Omental fat pad (tissue), 4 donors: ENCODE data around the gene MT1G. TPM values are rescaled to one million over a fixed set of nuclear protein-coding genes. Genes with fewer than 3 reads are reported as not detected.
"Not testable (repeated sequence)": the region's sequence is repeated elsewhere in the genome, so short reads cannot be mapped to it uniquely, and the experiment has no call there.

Source experiments
- ATAC-seq: fragments of 150-250 bp; one replicate; pipeline ENCODE4 v1.9.1; 2016; ENCODE audit warnings: mild to moderate bottlenecking, moderate library complexity; ENCODE audit not compliant: low FRiP score
- DNase-seq: peaks from one replicate; pipeline ENCODE4 v3.0.0-alpha.2; 2019; ENCODE audit warnings: low spot score
- total RNA-seq, 4 donors: library from RNA; depleted of rRNA; stranded (reverse); fragments of >200 nt; gene quantifications; one replicate each; pipeline ENCODE4 v1.1.0, GENCODE V29; 2016
- TF ChIP-seq, protein P1 (sequence below), 3 donors: fragments of 450-650 bp; IDR thresholded peaks; one replicate each; pipeline ENCODE4 v1.5.1; 2016 to 2017; ENCODE audit warnings: antibody characterized with exemption in 3 of 3, mild to moderate bottlenecking in 3 of 3, moderate library complexity in 2 of 3

Gene MT1G
- total RNA-seq, 4 donors from 2014 or later: 31.4 to 1,270 (median 197) TPM

GRCh38 chr16:56670620-56670934 lies 2.7 kb upstream of the MT1G start:
- ATAC-seq (no peak), DNase-seq (no peak)
- TF ChIP-seq, protein P1, sequence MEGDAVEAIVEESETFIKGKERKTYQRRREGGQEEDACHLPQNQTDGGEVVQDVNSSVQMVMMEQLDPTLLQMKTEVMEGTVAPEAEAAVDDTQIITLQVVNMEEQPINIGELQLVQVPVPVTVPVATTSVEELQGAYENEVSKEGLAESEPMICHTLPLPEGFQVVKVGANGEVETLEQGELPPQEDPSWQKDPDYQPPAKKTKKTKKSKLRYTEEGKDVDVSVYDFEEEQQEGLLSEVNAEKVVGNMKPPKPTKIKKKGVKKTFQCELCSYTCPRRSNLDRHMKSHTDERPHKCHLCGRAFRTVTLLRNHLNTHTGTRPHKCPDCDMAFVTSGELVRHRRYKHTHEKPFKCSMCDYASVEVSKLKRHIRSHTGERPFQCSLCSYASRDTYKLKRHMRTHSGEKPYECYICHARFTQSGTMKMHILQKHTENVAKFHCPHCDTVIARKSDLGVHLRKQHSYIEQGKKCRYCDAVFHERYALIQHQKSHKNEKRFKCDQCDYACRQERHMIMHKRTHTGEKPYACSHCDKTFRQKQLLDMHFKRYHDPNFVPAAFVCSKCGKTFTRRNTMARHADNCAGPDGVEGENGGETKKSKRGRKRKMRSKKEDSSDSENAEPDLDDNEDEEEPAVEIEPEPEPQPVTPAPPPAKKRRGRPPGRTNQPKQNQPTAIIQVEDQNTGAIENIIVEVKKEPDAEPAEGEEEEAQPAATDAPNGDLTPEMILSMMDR (IDR thresholded peaks at IDR 0.05): no peak

GRCh38 chr16:56669840-56670619 lies 2.2 kb upstream of the MT1G start:
- TF ChIP-seq, protein P1 (IDR thresholded peaks at IDR 0.05): no peak
- ATAC-seq (no peak), DNase-seq (no peak)

DNA sequence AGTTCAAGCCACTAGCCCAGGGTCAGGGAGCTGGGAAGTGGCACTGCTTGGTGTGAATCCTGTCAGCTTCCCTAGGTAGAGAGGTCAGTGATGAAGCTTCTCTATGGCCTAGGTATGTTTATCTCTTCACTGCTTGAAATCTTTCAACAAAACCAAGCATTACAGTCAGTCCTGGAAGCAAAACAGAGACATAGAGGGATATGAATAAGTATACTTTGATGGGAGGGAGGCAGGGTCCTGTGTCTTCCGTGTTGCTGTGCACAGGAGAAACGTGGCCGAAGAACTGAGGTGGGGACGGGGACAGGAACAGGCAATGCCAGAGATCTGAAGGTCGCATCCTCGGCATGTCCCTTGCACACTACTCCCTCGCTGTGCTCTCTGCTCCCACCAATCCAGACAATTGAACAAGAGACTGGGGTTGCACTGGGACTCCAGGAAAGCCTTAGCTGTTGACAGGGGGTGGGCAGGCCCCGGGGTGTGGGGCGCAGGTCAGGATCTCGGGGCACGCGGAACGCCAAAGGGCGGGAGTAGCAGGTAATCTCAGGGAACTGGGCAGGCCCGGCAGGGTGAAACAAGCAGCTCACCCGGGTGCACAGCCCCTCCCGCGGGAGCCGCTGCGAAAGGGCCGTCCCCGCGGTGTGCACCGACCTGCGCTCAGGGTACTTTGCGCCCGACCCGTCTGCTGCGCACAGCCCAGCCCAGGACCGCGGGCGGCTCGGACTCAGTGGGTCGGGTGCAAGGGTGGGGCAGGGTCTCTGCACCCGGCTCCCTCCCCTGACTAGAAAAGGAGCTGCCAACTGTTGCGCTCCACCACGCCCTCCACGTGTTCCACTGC lies 1.4 kb upstream of the MT1G start, which contains the start of gene MT1H:
MT1H (plus strand) TSS at position 810 of the 835 bp plus-strand sequence. CDS start 71 bp downstream, outside the sequence.
- peak; percentile 58 for ATAC-seq
- TF ChIP-seq, protein P1 (IDR thresholded peaks at IDR 0.05): no peak
- no peak for DNase-seq

- DNase-seq, ATAC-seq: not testable (repeated sequence)
Observed at GRCh38 chr16:56665286-56666261, 2.3 kb downstream of the MT1G start.

- DNase-seq (no peak), ATAC-seq (no peak)
- TF ChIP-seq, protein P1 (IDR thresholded peaks at IDR 0.05): no peak
Observed at GRCh38 chr16:56664506-56664905, 3.4 kb downstream of the MT1G start.

DNA sequence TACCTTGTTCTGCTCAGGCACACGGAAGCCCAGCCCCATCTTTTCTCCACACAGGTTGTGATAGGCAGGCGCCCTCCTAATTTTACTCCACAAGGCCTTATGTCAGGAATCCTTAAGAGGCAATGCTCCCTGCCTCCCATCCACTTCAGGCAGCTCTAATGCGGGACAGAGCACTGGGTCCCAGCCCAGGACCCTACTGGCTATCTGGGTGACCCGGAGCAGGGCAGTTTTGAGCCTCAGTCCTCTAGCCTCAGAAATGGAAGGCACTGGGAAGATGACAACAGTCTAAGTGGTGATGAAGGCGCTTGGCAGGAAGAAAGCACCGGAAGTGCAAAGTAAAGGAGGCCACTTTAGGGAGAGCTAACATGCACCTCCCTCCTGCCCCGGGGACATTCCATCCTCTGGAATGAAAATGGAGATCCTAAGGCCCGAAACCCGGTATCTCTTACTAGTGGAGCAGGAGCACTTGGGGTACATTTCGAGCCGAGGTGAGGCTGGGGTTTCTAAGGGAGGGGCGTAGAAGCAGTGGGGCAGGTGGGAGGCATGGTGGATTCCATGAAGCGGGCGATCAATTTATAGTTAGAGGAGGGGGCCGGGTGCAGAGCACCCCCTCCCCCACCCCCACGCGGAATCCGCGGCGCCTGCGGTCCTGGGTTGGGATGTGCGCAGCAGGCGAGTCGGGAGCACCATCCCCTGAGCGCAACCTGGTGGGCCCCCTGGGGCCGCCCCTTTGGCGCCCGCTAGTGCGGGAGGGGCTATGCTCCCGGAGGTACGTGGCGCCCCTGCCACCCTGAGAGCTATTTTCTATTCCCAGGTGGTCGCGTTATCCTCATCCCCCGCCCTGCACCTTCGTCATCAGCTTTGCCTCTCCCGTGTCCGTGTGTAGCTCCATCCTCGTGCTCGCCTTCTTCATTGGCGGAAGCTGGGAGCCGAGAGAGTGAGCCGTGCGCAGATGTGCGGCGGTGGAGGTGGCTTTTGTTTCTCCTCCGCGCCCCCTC lies 5.2 kb downstream of the MT1G start:
- DNase-seq (no peak), ATAC-seq (no peak)
- TF ChIP-seq, protein P1 (IDR thresholded peaks at IDR 0.05): no peak
